ENCODE data around the gene ERBB4.

Gene ERBB4

GRCh38 chr2:212295571-212295970 lies 243.0 kb downstream of the ERBB4 start:
- no peak for TF ChIP-seq CTCF (conservative IDR thresholded peaks at IDR 0.05)

GRCh38 chr2:212294816-212295215 lies 243.8 kb downstream of the ERBB4 start:
- H3K27ac ChIP-seq: peak overlapping the region; percentile 14; the same call in 1 of the 2 replicates
- no peak for TF ChIP-seq CTCF (conservative IDR thresholded peaks at IDR 0.05)

More at GRCh38 chr2:212295571-212295970, 243.0 kb downstream of the ERBB4 start:
- no peak overlapping the region; the same call in 1 of the 2 replicates for H3K27ac ChIP-seq

- no peak for TF ChIP-seq CTCF (conservative IDR thresholded peaks at IDR 0.05)
- no peak overlapping the region for H3K27ac ChIP-seq
Observed at GRCh38 chr2:212289301-212289700, 249.3 kb downstream of the ERBB4 start.

- TF ChIP-seq CTCF (conservative IDR thresholded peaks at IDR 0.05): no peak
- no peak overlapping the region for H3K27ac ChIP-seq
Observed at GRCh38 chr2:212288308-212288707, 250.3 kb downstream of the ERBB4 start.

GRCh38 chr2:212284166-212284565 lies 254.4 kb downstream of the ERBB4 start:
- no peak for TF ChIP-seq CTCF (conservative IDR thresholded peaks at IDR 0.05)
- no peak overlapping the region for H3K27ac ChIP-seq

GRCh38 chr2:212282671-212283261 lies 255.8 kb downstream of the ERBB4 start:
- no peak for TF ChIP-seq CTCF (conservative IDR thresholded peaks at IDR 0.05)
- peak overlapping the region; percentile 13; the same call in 1 of the 2 replicates for H3K27ac ChIP-seq

- no peak for TF ChIP-seq CTCF (conservative IDR thresholded peaks at IDR 0.05)
- H3K27ac ChIP-seq: no peak overlapping the region
Observed at GRCh38 chr2:212276813-212277212, 261.8 kb downstream of the ERBB4 start.

Data from VCaP (cell line).